ENCODE data around the gene SSC4D. TPM values are rescaled to one million over a fixed set of nuclear protein-coding genes. Genes with fewer than 3 reads are reported as not detected.

SSC4D gene
- total and polyA plus RNA-seq, 9 of the 15 experiments (the other 6 are each of a cell fraction or from before 2014, with no cell fraction given) = 0.06 to 1.1 (median 0.85) TPM; not detected in 1

- TF ChIP-seq AFF4 (CRISPR knock-in tag; IDR thresholded peaks at IDR 0.05) (no peak; the same call in 1 of the 2 replicates), CEBPB (tag; IDR thresholded peaks at IDR 0.05) (no peak), MECOM (CRISPR knock-in tag; IDR thresholded peaks at IDR 0.05) (no peak), POLR2B (IDR thresholded peaks at IDR 0.05; ENCODE audit: low read depth, partially characterized antibody) (peak; percentile 54), TEAD4 (IDR thresholded peaks at IDR 0.05; ENCODE audit: low read length) (no peak; the same call in 1 of the 2 replicates), TEAD4 (CRISPR knock-in tag; IDR thresholded peaks at IDR 0.05; ENCODE audit: borderline replicate concordance) (no peak), ZNF133 (CRISPR knock-in tag; IDR thresholded peaks at IDR 0.05) (no peak), BHLHE40 (IDR thresholded peaks at IDR 0.05; ENCODE audit: low read length) (peak; percentile 61), ZBTB34 (CRISPR knock-in tag; IDR thresholded peaks at IDR 0.05) (no peak), SRSF9 (IDR thresholded peaks at IDR 0.05; ENCODE audit: borderline replicate concordance, low read depth, low read length) (no peak), ZSCAN29 (IDR thresholded peaks at IDR 0.05) (peak; percentile 47; the same call in 1 of the 2 replicates), ZNF232 (CRISPR knock-in tag; IDR thresholded peaks at IDR 0.05) (no peak), ARHGAP35 (IDR thresholded peaks at IDR 0.05; ENCODE audit: partially characterized antibody) (no peak), ATF1 (CRISPR knock-in tag; IDR thresholded peaks at IDR 0.05) (no peak), ATF1 (tag; IDR thresholded peaks at IDR 0.05) (peak; percentile 58), GABPB1 (CRISPR knock-in tag; IDR thresholded peaks at IDR 0.05) (0 out of 2 replicates have a peak, but pooled peaks have one; percentile 20), FOXJ2 (tag; IDR thresholded peaks at IDR 0.05) (no peak), NFE2 (IDR thresholded peaks at IDR 0.05; ENCODE audit: low read depth) (peak; percentile 98), ATF2 (CRISPR knock-in tag; IDR thresholded peaks at IDR 0.05) (no peak), HLTF (IDR thresholded peaks at IDR 0.05) (no peak), NBN (IDR thresholded peaks at IDR 0.05; ENCODE audit: low read depth) (peak; percentile 63), ZBTB8A (IDR thresholded peaks at IDR 0.05; ENCODE audit: partially characterized antibody) (no peak), RAD21 (CRISPR knock-in tag; conservative IDR thresholded peaks at IDR 0.05 in 1 of 2, IDR thresholded peaks at IDR 0.05 in 1 of 2) (peak; percentile 75 to 88)
Observed at GRCh38 chr7:76359111-76359977, 50.2 kb downstream of the SSC4D start (continued).

All from K562 (cell line).